Esophagus squamous epithelium (tissue), 4 donors: Measurements from ENCODE around the gene NHSL1.
"Not testable (repeated sequence)": the region's sequence is repeated elsewhere in the genome, so short reads cannot be mapped to it uniquely, and the experiment has no call there.

Experiments
- POLR2A ChIP-seq, 4 donors: fragments of 450-650 bp; IDR thresholded peaks; one replicate each; pipeline ENCODE4 v1.6.1; 2017; ENCODE audit warnings: antibody characterized with exemption in 4 of 4, mild to moderate bottlenecking in 4 of 4, moderate library complexity in 3 of 4
- TF ChIP-seq, protein P1 (sequence below), 6 experiments: fragments of 450-650 bp in 4 of 6; fragments of 200-600 bp in 2 of 6; sonication (generic) in 2 of 6; IDR thresholded peaks; one replicate each; pipeline ENCODE4 v1.5.1; 2016 to 2019; ENCODE audit warnings: antibody characterized with exemption in 6 of 6, mild to moderate bottlenecking in 4 of 6, moderate library complexity in 4 of 6

- TF ChIP-seq, protein P1, sequence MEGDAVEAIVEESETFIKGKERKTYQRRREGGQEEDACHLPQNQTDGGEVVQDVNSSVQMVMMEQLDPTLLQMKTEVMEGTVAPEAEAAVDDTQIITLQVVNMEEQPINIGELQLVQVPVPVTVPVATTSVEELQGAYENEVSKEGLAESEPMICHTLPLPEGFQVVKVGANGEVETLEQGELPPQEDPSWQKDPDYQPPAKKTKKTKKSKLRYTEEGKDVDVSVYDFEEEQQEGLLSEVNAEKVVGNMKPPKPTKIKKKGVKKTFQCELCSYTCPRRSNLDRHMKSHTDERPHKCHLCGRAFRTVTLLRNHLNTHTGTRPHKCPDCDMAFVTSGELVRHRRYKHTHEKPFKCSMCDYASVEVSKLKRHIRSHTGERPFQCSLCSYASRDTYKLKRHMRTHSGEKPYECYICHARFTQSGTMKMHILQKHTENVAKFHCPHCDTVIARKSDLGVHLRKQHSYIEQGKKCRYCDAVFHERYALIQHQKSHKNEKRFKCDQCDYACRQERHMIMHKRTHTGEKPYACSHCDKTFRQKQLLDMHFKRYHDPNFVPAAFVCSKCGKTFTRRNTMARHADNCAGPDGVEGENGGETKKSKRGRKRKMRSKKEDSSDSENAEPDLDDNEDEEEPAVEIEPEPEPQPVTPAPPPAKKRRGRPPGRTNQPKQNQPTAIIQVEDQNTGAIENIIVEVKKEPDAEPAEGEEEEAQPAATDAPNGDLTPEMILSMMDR (IDR thresholded peaks at IDR 0.05), result not testable (repeated sequence)
- not testable (repeated sequence) for TF ChIP-seq POLR2A (IDR thresholded peaks at IDR 0.05)
These were observed 74.0 kb downstream of the NHSL1 start for GRCh38 chr6:138425256-138425655.
